Duodenal mucosa (tissue), 2 donors: Measurements from ENCODE around the gene SLC35F1.

ENCODE experiments used
- H3K27ac ChIP-seq: one replicate; pipeline ENCODE4 v1.7.0; 2013; ENCODE audit warnings: low read depth, low read length
- H3K27me3 ChIP-seq, 2 donors: one replicate each; pipeline ENCODE4 v1.7.0; 2013; ENCODE audit warnings: low read length in 2 of 2, control low read depth in 1 of 2; ENCODE audit not compliant: insufficient read depth in 2 of 2, control insufficient read depth in 1 of 2
- H3K36me3 ChIP-seq, 2 donors: one replicate each; pipeline ENCODE4 v1.7.0; 2013; ENCODE audit warnings: low read length in 2 of 2, control low read depth in 1 of 2; ENCODE audit not compliant: insufficient read depth in 2 of 2, control insufficient read depth in 1 of 2
- H3K4me1 ChIP-seq, 2 donors: one replicate each; pipeline ENCODE4 v1.7.0; 2013; ENCODE audit warnings: low read length in 2 of 2, control low read depth in 1 of 2; ENCODE audit not compliant: insufficient read depth in 2 of 2, control insufficient read depth in 1 of 2
- H3K4me3 ChIP-seq, 2 donors: one replicate each; pipeline ENCODE4 v1.7.0; 2013; ENCODE audit warnings: low read length in 2 of 2, low read depth in 1 of 2
- H3K9ac ChIP-seq, 2 donors: one replicate each; pipeline ENCODE4 v1.7.0; 2013; ENCODE audit warnings: low read length in 2 of 2, low read depth in 1 of 2
- H3K9me3 ChIP-seq, 2 donors: one replicate each; pipeline ENCODE4 v1.7.0; 2013; ENCODE audit warnings: low read length in 2 of 2, control low read depth in 1 of 2; ENCODE audit not compliant: control insufficient read depth in 1 of 2

Gene SLC35F1

GRCh38 chr6:117976030-117976651, 69.1 kb downstream of the SLC35F1 start:
- no peak overlapping the region for H3K4me3 ChIP-seq
- H3K9me3 ChIP-seq = peaks cover 0 to 3% of the 10 kb centered on the region in 2 donors
- no peaks in the 10 kb centered on the region for H3K4me1 ChIP-seq
- H3K27me3 ChIP-seq = no peaks in the 10 kb centered on the region
- no peaks in the 10 kb centered on the region for H3K36me3 ChIP-seq
- H3K27ac ChIP-seq = no peak overlapping the region
- no peak overlapping the region for H3K9ac ChIP-seq

GRCh38 chr6:117985916-117986315, 78.9 kb downstream of the SLC35F1 start:
- no peaks in the 10 kb centered on the region for H3K36me3 ChIP-seq
- H3K9me3 ChIP-seq = no peaks in the 10 kb centered on the region
- no peak overlapping the region for H3K9ac ChIP-seq
- H3K27me3 ChIP-seq = no peaks in the 10 kb centered on the region
- no peak overlapping the region for H3K4me3 ChIP-seq
- H3K4me1 ChIP-seq = no peaks in the 10 kb centered on the region
- no peak overlapping the region for H3K27ac ChIP-seq

- Histone ChIP-seq H3K9me3 (no peaks in the 10 kb centered on the region), H3K4me1 (no peaks in the 10 kb centered on the region), H3K27me3 (no peaks in the 10 kb centered on the region), H3K4me3 (no peak overlapping the region), H3K27ac (no peak overlapping the region), H3K36me3 (no peaks in the 10 kb centered on the region), H3K9ac (no peak overlapping the region)
These were observed 79.3 kb downstream of the SLC35F1 start for GRCh38 chr6:117986396-117986795.

GRCh38 chr6:117989086-117989485, 82.0 kb downstream of the SLC35F1 start:
- no peaks in the 10 kb centered on the region for H3K9me3 ChIP-seq
- H3K36me3 ChIP-seq = no peaks in the 10 kb centered on the region
- H3K4me3 ChIP-seq = no peak overlapping the region
- H3K9ac ChIP-seq = no peak overlapping the region
- H3K4me1 ChIP-seq = no peaks in the 10 kb centered on the region
- H3K27me3 ChIP-seq = no peaks in the 10 kb centered on the region
- H3K27ac ChIP-seq = no peak overlapping the region

GRCh38 chr6:117990151-117990550, 83.1 kb downstream of the SLC35F1 start:
- Histone ChIP-seq H3K36me3 (no peaks in the 10 kb centered on the region), H3K27me3 (no peaks in the 10 kb centered on the region), H3K9me3 (no peaks in the 10 kb centered on the region), H3K4me3 (no peak overlapping the region), H3K27ac (no peak overlapping the region), H3K4me1 (no peaks in the 10 kb centered on the region), H3K9ac (no peak overlapping the region)

- no peaks in the 10 kb centered on the region for H3K36me3 ChIP-seq
- no peaks in the 10 kb centered on the region for H3K9me3 ChIP-seq
- H3K9ac ChIP-seq = no peak overlapping the region
- no peaks in the 10 kb centered on the region for H3K27me3 ChIP-seq
- no peak overlapping the region for H3K4me3 ChIP-seq
- H3K27ac ChIP-seq = no peak overlapping the region
- H3K4me1 ChIP-seq = no peaks in the 10 kb centered on the region
These were observed 85.8 kb downstream of the SLC35F1 start for GRCh38 chr6:117992856-117993255.

- Histone ChIP-seq H3K9me3 (no peaks in the 10 kb centered on the region), H3K4me1 (no peaks in the 10 kb centered on the region), H3K4me3 (no peak overlapping the region), H3K36me3 (no peaks in the 10 kb centered on the region), H3K27me3 (no peaks in the 10 kb centered on the region), H3K9ac (no peak overlapping the region), H3K27ac (no peak overlapping the region)
These were observed 105.9 kb downstream of the SLC35F1 start for GRCh38 chr6:118012944-118013343.

GRCh38 chr6:118016532-118016931, 109.5 kb downstream of the SLC35F1 start:
- no peak overlapping the region for H3K27ac ChIP-seq
- no peak overlapping the region for H3K4me3 ChIP-seq
- H3K4me1 ChIP-seq = no peaks in the 10 kb centered on the region
- no peaks in the 10 kb centered on the region for H3K36me3 ChIP-seq
- H3K9me3 ChIP-seq = no peaks in the 10 kb centered on the region
- H3K9ac ChIP-seq = no peak overlapping the region
- no peaks in the 10 kb centered on the region for H3K27me3 ChIP-seq

GRCh38 chr6:118017301-118017848, 110.3 kb downstream of the SLC35F1 start:
- no peaks in the 10 kb centered on the region for H3K36me3 ChIP-seq
- no peak overlapping the region for H3K9ac ChIP-seq
- no peaks in the 10 kb centered on the region for H3K9me3 ChIP-seq
- H3K27me3 ChIP-seq = no peaks in the 10 kb centered on the region
- H3K4me1 ChIP-seq = no peaks in the 10 kb centered on the region
- no peak overlapping the region for H3K4me3 ChIP-seq
- H3K27ac ChIP-seq = no peak overlapping the region

GRCh38 chr6:118023771-118024170, 116.7 kb downstream of the SLC35F1 start:
- Histone ChIP-seq H3K4me1 (no peaks in the 10 kb centered on the region), H3K27me3 (no peaks in the 10 kb centered on the region), H3K4me3 (no peak overlapping the region), H3K9me3 (no peaks in the 10 kb centered on the region), H3K9ac (no peak overlapping the region), H3K36me3 (no peaks in the 10 kb centered on the region), H3K27ac (no peak overlapping the region)
